IMR-90 (cell line): ENCODE results near the gene DPY19L1. TPM values are rescaled to one million over a fixed set of nuclear protein-coding genes. Genes with fewer than 3 reads are reported as not detected.
"Not testable (repeated sequence)": the region's sequence is repeated elsewhere in the genome, so short reads cannot be mapped to it uniquely, and the experiment has no call there.

Experiments used
- ATAC-seq: fragments of 200-7000 bp; cut with Tn5 transposase; 2 replicates; pipeline ENCODE4 v1.9.1; 2020; ENCODE audit warnings: low read depth, mild to moderate bottlenecking, moderate library complexity
- BruUV-seq: library from RNA; stranded (reverse); fragments of 400-500 nt; replicated peaks from 2 replicates; lab custom pipeline; 2021; lab: Mats Ljungman, UMichigan
- CTCF ChIA-PET: fragments of 300-600 bp; formaldehyde crosslinking; extraction: SDS; loops from one replicate; lab custom pipeline; 2021; ENCODE audit warnings: antibody characterized with exemption; lab: Yijun Ruan, JAX
- POLR2A ChIA-PET: fragments of 300-600 bp; sonication (Branson Sonifier 250); formaldehyde crosslinking; loops from one replicate; lab custom pipeline; 2022; ENCODE audit warnings: antibody characterized with exemption; ENCODE audit not compliant: unreplicated experiment; lab: Charles Lee
- DNase-seq: peaks from one replicate; pipeline ENCODE4 v3.0.0; 2013
- H2AFZ ChIP-seq: replicated peaks from 2 replicates; pipeline ENCODE3; 2013; ENCODE audit warnings: low read length, mild to moderate bottlenecking; ENCODE audit not compliant: poor library complexity
- H2AK5ac ChIP-seq: 2 replicates; pipeline ENCODE4 v1.6.1; 2013; ENCODE audit warnings: low read depth, low read length, inconsistent platforms
- H2AK9ac ChIP-seq: replicated peaks from 2 replicates; pipeline ENCODE3; 2013; ENCODE audit warnings: mild to moderate bottlenecking, low read depth, low read length, moderate library complexity; ENCODE audit not compliant: poor library complexity
- H2BK120ac ChIP-seq: 2 replicates; pipeline ENCODE4 v1.6.1; 2013; ENCODE audit warnings: low read depth, low read length, inconsistent platforms
- H2BK15ac ChIP-seq: 3 replicates; pipeline ENCODE4 v1.6.1; 2013; ENCODE audit warnings: low read depth, low read length, inconsistent platforms
- H2BK20ac ChIP-seq: 2 replicates; pipeline ENCODE4 v1.6.1; 2013; ENCODE audit warnings: low read depth, mild to moderate bottlenecking, inconsistent platforms, low read length, moderate library complexity
- H2BK5ac ChIP-seq: 2 replicates; pipeline ENCODE4 v1.6.1; 2013; ENCODE audit warnings: mild to moderate bottlenecking, low read depth, low read length, inconsistent platforms; ENCODE audit not compliant: poor library complexity, severe bottlenecking
- H3K14ac ChIP-seq: replicated peaks from 2 replicates; pipeline ENCODE4 v1.6.1; 2013; ENCODE audit warnings: low read depth, low read length, inconsistent platforms
- H3K18ac ChIP-seq: 2 replicates; pipeline ENCODE4 v1.6.1; 2013; ENCODE audit warnings: low read depth, low read length, control low read depth
- H3K23ac ChIP-seq: 2 replicates; pipeline ENCODE4 v1.6.1; 2013; ENCODE audit warnings: low read depth, low read length, inconsistent platforms
- H3K27ac ChIP-seq: 2 replicates; pipeline ENCODE4 v1.5.1; 2013; ENCODE audit warnings: mild to moderate bottlenecking, control low read depth, low read length; ENCODE audit not compliant: insufficient read depth
- H3K27me3 ChIP-seq: 2 replicates; pipeline ENCODE4 v1.6.1; 2013; ENCODE audit warnings: low read length; ENCODE audit not compliant: control insufficient read depth, insufficient read depth
- H3K36me3 ChIP-seq: 2 replicates; pipeline ENCODE4 v1.6.1; 2013; ENCODE audit warnings: low read length, mixed read lengths; ENCODE audit not compliant: control insufficient read depth, insufficient read depth
- H3K4ac ChIP-seq: 2 replicates; pipeline ENCODE4 v1.6.1; 2013; ENCODE audit warnings: low read depth, low read length, inconsistent platforms
- H3K4me1 ChIP-seq: 2 replicates; pipeline ENCODE4 v1.6.1; 2013; ENCODE audit warnings: low read length, mixed read lengths; ENCODE audit not compliant: control insufficient read depth, insufficient read depth
- H3K4me2 ChIP-seq: 2 replicates; pipeline ENCODE4 v1.6.1; 2013; ENCODE audit warnings: low read depth, mild to moderate bottlenecking, control low read depth, low read length, moderate library complexity
- H3K4me3 ChIP-seq: 2 replicates; pipeline ENCODE4 v1.5.1; 2013; ENCODE audit warnings: low read depth, mild to moderate bottlenecking, control low read depth, low read length, moderate library complexity; ENCODE audit not compliant: insufficient read depth
- H3K56ac ChIP-seq: 2 replicates; pipeline ENCODE4 v1.6.1; 2013; ENCODE audit warnings: low read length, inconsistent platforms; ENCODE audit not compliant: insufficient read depth; ENCODE audit errors: extremely low read depth
- H3K79me1 ChIP-seq, 2 experiments: 2 replicates each; pipeline ENCODE4 v1.6.1; 2013; ENCODE audit warnings: low read length in 2 of 2, inconsistent platforms in 1 of 2, low read depth in 1 of 2
- H3K9ac ChIP-seq: 2 replicates; pipeline ENCODE4 v1.6.1; 2013; ENCODE audit warnings: low read depth, low read length, control low read depth
- H3K9me1 ChIP-seq: 2 replicates; pipeline ENCODE4 v1.6.1; 2013; ENCODE audit warnings: low read length, inconsistent platforms; ENCODE audit not compliant: insufficient read depth
- H3K9me3 ChIP-seq: 2 replicates; pipeline ENCODE4 v1.6.1; 2013; ENCODE audit warnings: low read length; ENCODE audit not compliant: control insufficient read depth, insufficient read depth
- H4K20me1 ChIP-seq: 2 replicates; pipeline ENCODE4 v1.6.1; 2013; ENCODE audit warnings: low read length, inconsistent platforms; ENCODE audit not compliant: insufficient read depth
- H4K5ac ChIP-seq: 2 replicates; pipeline ENCODE4 v1.6.1; 2013; ENCODE audit warnings: mild to moderate bottlenecking, low read depth, low read length, control low read depth
- H4K8ac ChIP-seq, 2 experiments: 2 replicates each; pipeline ENCODE4 v1.6.1; 2013; ENCODE audit warnings: low read depth in 2 of 2, low read length in 2 of 2, control low read depth in 1 of 2, inconsistent platforms in 1 of 2
- H4K91ac ChIP-seq: 2 replicates; pipeline ENCODE4 v1.6.1; 2013; ENCODE audit warnings: low read depth, low read length, inconsistent platforms; ENCODE audit not compliant: insufficient read depth
- WGBS, 2 experiments: methylation state at CpG; one replicate each; pipeline versions ENCODE4 v1.1.5 to v1.1.7; 2013; ENCODE audit warnings: missing lambda C conversion rate in 2 of 2; ENCODE audit not compliant: insufficient read length in 1 of 2; ENCODE audit errors: extremely low coverage in 2 of 2; 5-methylcytosine and 5-hydroxymethylcytosine counted together
- dilution Hi-C: fragments of 300-500 bp; cut with HindIII; formaldehyde crosslinking; loops from one replicate; pipeline ENCODE4 v1.14.3; 2018; ENCODE audit warnings: low sequenced_read_pairs; ENCODE audit not compliant: unreplicated experiment
- in situ Hi-C: fragments of 300-500 bp; cut with MboI; formaldehyde crosslinking; loops from 3 replicates; pipeline ENCODE4 v1.14.3; 2019; ENCODE audit warnings: low sequenced_read_pairs, inconsistent platforms, mixed read lengths
- intact Hi-C: fragments of 100-400 bp; cut with micrococcal nuclease; formaldehyde crosslinking; loops from 2 replicates; pipeline ENCODE4 v1.10.0; 2022
- polyA plus RNA-seq, 3 experiments: library from polyadenylated mRNA; depleted of rRNA; stranded (reverse); fragments of >200 nt; gene quantifications; 2 replicates each; pipeline ENCODE4 v1.2.3, GENCODE V29; 2012; ENCODE audit warnings: low replicate concordance in 1 of 3
- total RNA-seq: library from RNA; depleted of rRNA; stranded (reverse); fragments of >200 nt; gene quantifications from 2 replicates; pipeline ENCODE4 v1.2.3, GENCODE V29; 2012

DPY19L1 gene
- total and polyA plus RNA-seq, 2 of the 4 experiments (the other 2 are of a cell fraction): 12.1 to 12.2 TPM

- H3K79me1 ChIP-seq, POLR2A ChIA-PET, DNase-seq, H2BK5ac ChIP-seq, ATAC-seq, dilution Hi-C loops, H3K9me1 ChIP-seq, H3K27me3 ChIP-seq, H4K5ac ChIP-seq, BruUV-seq, H3K9ac ChIP-seq, H3K4me3 ChIP-seq, H2AK9ac ChIP-seq, H4K20me1 ChIP-seq, H3K27ac ChIP-seq, H2BK15ac ChIP-seq, H3K14ac ChIP-seq, H3K4me2 ChIP-seq, H4K8ac ChIP-seq, H3K23ac ChIP-seq, H3K18ac ChIP-seq, H3K4ac ChIP-seq, H3K4me1 ChIP-seq, H3K56ac ChIP-seq, H2AFZ ChIP-seq, H4K91ac ChIP-seq, H2BK120ac ChIP-seq, H3K36me3 ChIP-seq, H2BK20ac ChIP-seq, H3K9me3 ChIP-seq, H2AK5ac ChIP-seq: not testable (repeated sequence)
- intact Hi-C loops (loop anchor here (5.0 to 10.0 kb wide), 3 partner anchors 461 to 903 kb away; no protein-coding TSS in a partner anchor), in situ Hi-C loops (loop anchor here (25.0 kb wide), 1 partner anchor 463 kb away; no protein-coding TSS in a partner anchor)
- CTCF ChIA-PET: interaction anchor here (0.7 kb wide), 1 partner anchor 522 kb away, joined by 3 read pairs; no protein-coding TSS in a partner anchor
- WGBS, 2 experiments: 53% methylated on average over 3 of the region's 5 CpGs; no CpG with 5 or more reads in 1 of the 2 experiments
Measured at GRCh38 chr7:35074008-35074407, 36.7 kb upstream of the DPY19L1 start.
